Stimulated activated CD4-positive, alpha-beta T cell treated with anti-CD3 and anti-CD28 coated beads, TNF-alpha, amount 100 ng/mL, for 48 hours (primary cell): ENCODE results near the gene MARK1.
"Not testable (repeated sequence)": the region's sequence is repeated elsewhere in the genome, so short reads cannot be mapped to it uniquely, and the experiment has no call there.

Experiments
- DNase-seq, 3 donors: peaks; one replicate each; pipeline ENCODE4 v3.0.0-alpha.2; 2020; ENCODE audit warnings: low read depth in 3 of 3

MARK1 gene

GRCh38 chr1:220611100-220611499 lies 83.2 kb downstream of the MARK1 start:
- DNase-seq = not testable (repeated sequence)

- no peak for DNase-seq
Measured at GRCh38 chr1:220616836-220617235, 88.9 kb downstream of the MARK1 start.

GRCh38 chr1:220628431-220628830 lies 100.5 kb downstream of the MARK1 start:
- DNase-seq = no peak

- DNase-seq = no peak
Measured at GRCh38 chr1:220631238-220631815, 103.4 kb downstream of the MARK1 start.

GRCh38 chr1:220637759-220638158 lies 109.8 kb downstream of the MARK1 start:
- no peak for DNase-seq

GRCh38 chr1:220642285-220642684 lies 114.3 kb downstream of the MARK1 start:
- DNase-seq = no peak

- no peak for DNase-seq
Measured at GRCh38 chr1:220652995-220653394, 125.1 kb downstream of the MARK1 start.

GRCh38 chr1:220655509-220655908 lies 127.6 kb downstream of the MARK1 start:
- DNase-seq = no peak

- no peak for DNase-seq
Measured at GRCh38 chr1:220655961-220656740, 128.2 kb downstream of the MARK1 start.

GRCh38 chr1:220666349-220666748 lies 138.4 kb downstream of the MARK1 start:
- no peak for DNase-seq

- DNase-seq = no peak
Measured at GRCh38 chr1:220669005-220669404, 141.1 kb downstream of the MARK1 start.

GRCh38 chr1:220670365-220670764 lies 142.4 kb downstream of the MARK1 start:
- no peak for DNase-seq

- no peak for DNase-seq
Measured at GRCh38 chr1:220673921-220674320, 146.0 kb downstream of the MARK1 start.

GRCh38 chr1:220677251-220677650 lies 149.3 kb downstream of the MARK1 start:
- no peak for DNase-seq

GRCh38 chr1:220680085-220680687 lies 152.2 kb downstream of the MARK1 start:
- DNase-seq = no peak

GRCh38 chr1:220681220-220681880 lies 153.4 kb downstream of the MARK1 start:
- no peak for DNase-seq

GRCh38 chr1:220682901-220683576 lies 155.1 kb downstream of the MARK1 start:
- DNase-seq = no peak

- DNase-seq = not testable (repeated sequence)
Measured at GRCh38 chr1:220683716-220684115, 155.8 kb downstream of the MARK1 start.

GRCh38 chr1:220684890-220685289 lies 157.0 kb downstream of the MARK1 start:
- DNase-seq = no peak

- no peak for DNase-seq
Measured at GRCh38 chr1:220685879-220686278, 157.9 kb downstream of the MARK1 start.

- no peak for DNase-seq
Measured at GRCh38 chr1:220687809-220688208, 159.9 kb downstream of the MARK1 start.

- no peak for DNase-seq
Measured at GRCh38 chr1:220689666-220690065, 161.7 kb downstream of the MARK1 start.
